IMR-90 (cell line): Measurements from ENCODE around the gene ADGRL3. TPM values are rescaled to one million over a fixed set of nuclear protein-coding genes. Genes with fewer than 3 reads are reported as not detected.
"Not testable (repeated sequence)": the region's sequence is repeated elsewhere in the genome, so short reads cannot be mapped to it uniquely, and the experiment has no call there.

ENCODE experiments used
- ATAC-seq: fragments of 200-7000 bp; cut with Tn5 transposase; 2 replicates; pipeline ENCODE4 v1.9.1; 2020; ENCODE audit warnings: low read depth, mild to moderate bottlenecking, moderate library complexity
- BruUV-seq: library from RNA; stranded (reverse); fragments of 400-500 nt; replicated peaks from 2 replicates; lab custom pipeline; 2021; lab: Mats Ljungman, UMichigan
- CTCF ChIA-PET: fragments of 300-600 bp; formaldehyde crosslinking; extraction: SDS; loops from one replicate; lab custom pipeline; 2021; ENCODE audit warnings: antibody characterized with exemption; lab: Yijun Ruan, JAX
- POLR2A ChIA-PET: fragments of 300-600 bp; sonication (Branson Sonifier 250); formaldehyde crosslinking; loops from one replicate; lab custom pipeline; 2022; ENCODE audit warnings: antibody characterized with exemption; ENCODE audit not compliant: unreplicated experiment; lab: Charles Lee
- DNase-seq: peaks from one replicate; pipeline ENCODE4 v3.0.0; 2013
- H2AFZ ChIP-seq: replicated peaks from 2 replicates; pipeline ENCODE3; 2013; ENCODE audit warnings: low read length, mild to moderate bottlenecking; ENCODE audit not compliant: poor library complexity
- H2AK5ac ChIP-seq: 2 replicates; pipeline ENCODE4 v1.6.1; 2013; ENCODE audit warnings: low read depth, low read length, inconsistent platforms
- H2AK9ac ChIP-seq: replicated peaks from 2 replicates; pipeline ENCODE3; 2013; ENCODE audit warnings: mild to moderate bottlenecking, low read depth, low read length, moderate library complexity; ENCODE audit not compliant: poor library complexity
- H2BK120ac ChIP-seq: 2 replicates; pipeline ENCODE4 v1.6.1; 2013; ENCODE audit warnings: low read depth, low read length, inconsistent platforms
- H2BK15ac ChIP-seq: 3 replicates; pipeline ENCODE4 v1.6.1; 2013; ENCODE audit warnings: low read depth, low read length, inconsistent platforms
- H2BK20ac ChIP-seq: 2 replicates; pipeline ENCODE4 v1.6.1; 2013; ENCODE audit warnings: low read depth, mild to moderate bottlenecking, inconsistent platforms, low read length, moderate library complexity
- H2BK5ac ChIP-seq: 2 replicates; pipeline ENCODE4 v1.6.1; 2013; ENCODE audit warnings: mild to moderate bottlenecking, low read depth, low read length, inconsistent platforms; ENCODE audit not compliant: poor library complexity, severe bottlenecking
- H3K14ac ChIP-seq: replicated peaks from 2 replicates; pipeline ENCODE4 v1.6.1; 2013; ENCODE audit warnings: low read depth, low read length, inconsistent platforms
- H3K18ac ChIP-seq: 2 replicates; pipeline ENCODE4 v1.6.1; 2013; ENCODE audit warnings: low read depth, low read length, control low read depth
- H3K23ac ChIP-seq: 2 replicates; pipeline ENCODE4 v1.6.1; 2013; ENCODE audit warnings: low read depth, low read length, inconsistent platforms
- H3K27ac ChIP-seq: 2 replicates; pipeline ENCODE4 v1.5.1; 2013; ENCODE audit warnings: mild to moderate bottlenecking, control low read depth, low read length; ENCODE audit not compliant: insufficient read depth
- H3K27me3 ChIP-seq: 2 replicates; pipeline ENCODE4 v1.6.1; 2013; ENCODE audit warnings: low read length; ENCODE audit not compliant: control insufficient read depth, insufficient read depth
- H3K36me3 ChIP-seq: 2 replicates; pipeline ENCODE4 v1.6.1; 2013; ENCODE audit warnings: low read length, mixed read lengths; ENCODE audit not compliant: control insufficient read depth, insufficient read depth
- H3K4ac ChIP-seq: 2 replicates; pipeline ENCODE4 v1.6.1; 2013; ENCODE audit warnings: low read depth, low read length, inconsistent platforms
- H3K4me1 ChIP-seq: 2 replicates; pipeline ENCODE4 v1.6.1; 2013; ENCODE audit warnings: low read length, mixed read lengths; ENCODE audit not compliant: control insufficient read depth, insufficient read depth
- H3K4me2 ChIP-seq: 2 replicates; pipeline ENCODE4 v1.6.1; 2013; ENCODE audit warnings: low read depth, mild to moderate bottlenecking, control low read depth, low read length, moderate library complexity
- H3K4me3 ChIP-seq: 2 replicates; pipeline ENCODE4 v1.5.1; 2013; ENCODE audit warnings: low read depth, mild to moderate bottlenecking, control low read depth, low read length, moderate library complexity; ENCODE audit not compliant: insufficient read depth
- H3K56ac ChIP-seq: 2 replicates; pipeline ENCODE4 v1.6.1; 2013; ENCODE audit warnings: low read length, inconsistent platforms; ENCODE audit not compliant: insufficient read depth; ENCODE audit errors: extremely low read depth
- H3K79me1 ChIP-seq, 2 experiments: 2 replicates each; pipeline ENCODE4 v1.6.1; 2013; ENCODE audit warnings: low read length in 2 of 2, inconsistent platforms in 1 of 2, low read depth in 1 of 2
- H3K9ac ChIP-seq: 2 replicates; pipeline ENCODE4 v1.6.1; 2013; ENCODE audit warnings: low read depth, low read length, control low read depth
- H3K9me1 ChIP-seq: 2 replicates; pipeline ENCODE4 v1.6.1; 2013; ENCODE audit warnings: low read length, inconsistent platforms; ENCODE audit not compliant: insufficient read depth
- H3K9me3 ChIP-seq: 2 replicates; pipeline ENCODE4 v1.6.1; 2013; ENCODE audit warnings: low read length; ENCODE audit not compliant: control insufficient read depth, insufficient read depth
- H4K20me1 ChIP-seq: 2 replicates; pipeline ENCODE4 v1.6.1; 2013; ENCODE audit warnings: low read length, inconsistent platforms; ENCODE audit not compliant: insufficient read depth
- H4K5ac ChIP-seq: 2 replicates; pipeline ENCODE4 v1.6.1; 2013; ENCODE audit warnings: mild to moderate bottlenecking, low read depth, low read length, control low read depth
- H4K8ac ChIP-seq, 2 experiments: 2 replicates each; pipeline ENCODE4 v1.6.1; 2013; ENCODE audit warnings: low read depth in 2 of 2, low read length in 2 of 2, control low read depth in 1 of 2, inconsistent platforms in 1 of 2
- H4K91ac ChIP-seq: 2 replicates; pipeline ENCODE4 v1.6.1; 2013; ENCODE audit warnings: low read depth, low read length, inconsistent platforms; ENCODE audit not compliant: insufficient read depth
- WGBS, 2 experiments: methylation state at CpG; one replicate each; pipeline versions ENCODE4 v1.1.5 to v1.1.7; 2013; ENCODE audit warnings: missing lambda C conversion rate in 2 of 2; ENCODE audit not compliant: insufficient read length in 1 of 2; ENCODE audit errors: extremely low coverage in 2 of 2; 5-methylcytosine and 5-hydroxymethylcytosine counted together
- dilution Hi-C: fragments of 300-500 bp; cut with HindIII; formaldehyde crosslinking; loops from one replicate; pipeline ENCODE4 v1.14.3; 2018; ENCODE audit warnings: low sequenced_read_pairs; ENCODE audit not compliant: unreplicated experiment
- in situ Hi-C: fragments of 300-500 bp; cut with MboI; formaldehyde crosslinking; loops from 3 replicates; pipeline ENCODE4 v1.14.3; 2019; ENCODE audit warnings: low sequenced_read_pairs, inconsistent platforms, mixed read lengths
- intact Hi-C: fragments of 100-400 bp; cut with micrococcal nuclease; formaldehyde crosslinking; loops from 2 replicates; pipeline ENCODE4 v1.10.0; 2022
- polyA plus RNA-seq, 3 experiments: library from polyadenylated mRNA; depleted of rRNA; stranded (reverse); fragments of >200 nt; gene quantifications; 2 replicates each; pipeline ENCODE4 v1.2.3, GENCODE V29; 2012; ENCODE audit warnings: low replicate concordance in 1 of 3
- total RNA-seq: library from RNA; depleted of rRNA; stranded (reverse); fragments of >200 nt; gene quantifications from 2 replicates; pipeline ENCODE4 v1.2.3, GENCODE V29; 2012

Gene ADGRL3
- total and polyA plus RNA-seq, 2 of the 4 experiments (the other 2 are of a cell fraction), result 0.46 to 2.5 TPM

DNA sequence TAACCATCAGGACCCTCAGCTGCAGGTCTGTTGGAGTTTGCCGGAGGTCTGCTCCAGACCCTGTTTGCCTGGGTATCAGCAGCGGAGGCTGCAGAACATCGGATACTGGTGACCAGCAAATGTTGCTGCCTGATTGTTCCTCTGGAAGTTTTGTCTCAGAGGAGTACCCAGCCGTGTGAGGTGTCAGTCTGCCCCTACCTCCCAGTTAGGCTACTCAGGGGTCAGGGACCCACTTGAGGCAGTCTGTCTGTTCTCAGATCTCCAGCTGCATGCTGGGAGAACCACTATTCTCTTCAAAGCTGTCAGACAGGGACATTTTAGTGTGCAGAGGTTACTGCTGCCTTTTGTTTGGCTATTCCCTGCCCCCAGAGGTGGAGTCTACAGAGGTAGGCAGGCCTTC lies 559.8 kb downstream of the ADGRL3 start:
- H3K4me3 ChIP-seq, H3K79me1 ChIP-seq, H4K8ac ChIP-seq, H3K4ac ChIP-seq, H3K9ac ChIP-seq, H3K4me1 ChIP-seq, H3K4me2 ChIP-seq, H2BK20ac ChIP-seq, H3K9me1 ChIP-seq, DNase-seq, H2BK15ac ChIP-seq, ATAC-seq, H2BK5ac ChIP-seq, H2AK9ac ChIP-seq, H3K27me3 ChIP-seq, H4K91ac ChIP-seq, intact Hi-C loops, POLR2A ChIA-PET, in situ Hi-C loops, H2AFZ ChIP-seq, H2AK5ac ChIP-seq, CTCF ChIA-PET, H3K9me3 ChIP-seq, H3K23ac ChIP-seq, H3K18ac ChIP-seq, BruUV-seq, H4K5ac ChIP-seq, H3K36me3 ChIP-seq, H3K14ac ChIP-seq, H2BK120ac ChIP-seq, H3K27ac ChIP-seq, H3K56ac ChIP-seq, H4K20me1 ChIP-seq, dilution Hi-C loops: not testable (repeated sequence)
- 81% methylated on average over 3 of the region's 4 CpGs; no CpG with 5 or more reads in 1 of the 2 experiments for WGBS, 2 experiments
